HepG2 (cell line): ENCODE measurements around the gene MYADML2. TPM values are rescaled to one million over a fixed set of nuclear protein-coding genes. Genes with fewer than 3 reads are reported as not detected.

Experiments used
- AHDC1 ChIP-seq: sonication (generic); formaldehyde crosslinking; IDR thresholded peaks from 2 replicates; pipeline ENCODE4 v1.5.1; 2020; ENCODE audit warnings: mild to moderate bottlenecking, missing genetic modification reagents, borderline replicate concordance
- CEBPZ ChIP-seq: IDR thresholded peaks from 2 replicates; pipeline ENCODE4 v1.6.1; 2012; ENCODE audit warnings: low read length, improper control_type of control experiment
- POLR2A ChIP-seq, 2 experiments: IDR thresholded peaks; 2 replicates each; pipeline ENCODE4 v1.6.1; 2011; ENCODE audit warnings: low read depth in 2 of 2, low read length in 2 of 2, mild to moderate bottlenecking in 1 of 2, moderate library complexity in 1 of 2; ENCODE audit not compliant: insufficient read depth in 1 of 2
- TCF7L2 ChIP-seq: IDR thresholded peaks from 2 replicates; pipeline ENCODE4 v1.6.1; 2011; ENCODE audit warnings: mild to moderate bottlenecking, low read depth, low read length, moderate library complexity
- TOE1 ChIP-seq: sonication (generic); formaldehyde crosslinking; IDR thresholded peaks from 2 replicates; pipeline ENCODE4 v1.4.0; 2020; ENCODE audit warnings: mild to moderate bottlenecking, missing genetic modification reagents
- ZFX ChIP-seq: sonication (generic); formaldehyde crosslinking; IDR thresholded peaks from 2 replicates; pipeline ENCODE4 v1.4.0; 2020; ENCODE audit warnings: mild to moderate bottlenecking, low read depth, missing genetic modification reagents, moderate library complexity
- ZKSCAN5 ChIP-seq: sonication (generic); formaldehyde crosslinking; IDR thresholded peaks from 2 replicates; pipeline ENCODE4 v1.5.1; 2020; ENCODE audit warnings: mild to moderate bottlenecking, missing genetic modification reagents
- ZNF543 ChIP-seq: sonication (generic); formaldehyde crosslinking; IDR thresholded peaks from 2 replicates; pipeline ENCODE4 v1.4.0; 2020; ENCODE audit warnings: mild to moderate bottlenecking, missing genetic modification reagents
- ZNF616 ChIP-seq: sonication (generic); formaldehyde crosslinking; IDR thresholded peaks from 2 replicates; pipeline ENCODE4 v1.5.0; 2020; ENCODE audit warnings: low read depth, mild to moderate bottlenecking, missing genetic modification reagents
- polyA plus RNA-seq, 8 experiments: library from polyadenylated mRNA; depleted of rRNA in 3 of 8; stranded (reverse) in 7 of 8; unstranded in 1 of 8; fragments of >200 nt; fragmentation: Illumina TruSeq in 4 of 8; extraction: Trizol in 4 of 8; gene quantifications; 2 replicates each; pipeline versions ENCODE4 v1.2.1 to v1.2.3, GENCODE V29; 2011 to 2016; ENCODE audit warnings: low read depth in 4 of 8, missing spikeins in 1 of 8, mixed read lengths in 1 of 8; ENCODE audit not compliant: insufficient read depth in 1 of 8
- total RNA-seq, 5 experiments: library from RNA; depleted of rRNA; stranded (reverse); fragments of >200 nt; fragmentation: Illumina TruSeq; extraction: Trizol; gene quantifications; 2 replicates each; pipeline ENCODE4 v1.2.3, GENCODE V29; 2016; ENCODE audit warnings: low read depth in 1 of 5
- TF ChIP-seq, protein P1 (sequence below): sonication (generic); formaldehyde crosslinking; IDR thresholded peaks from 2 replicates; pipeline ENCODE4 v1.4.0; 2020; ENCODE audit warnings: mild to moderate bottlenecking, missing genetic modification reagents

The MYADML2 gene
- total and polyA plus RNA-seq, 2 of the 13 experiments (the other 11 are each of a cell fraction or from before 2014, with no cell fraction given): not detected

DNA sequence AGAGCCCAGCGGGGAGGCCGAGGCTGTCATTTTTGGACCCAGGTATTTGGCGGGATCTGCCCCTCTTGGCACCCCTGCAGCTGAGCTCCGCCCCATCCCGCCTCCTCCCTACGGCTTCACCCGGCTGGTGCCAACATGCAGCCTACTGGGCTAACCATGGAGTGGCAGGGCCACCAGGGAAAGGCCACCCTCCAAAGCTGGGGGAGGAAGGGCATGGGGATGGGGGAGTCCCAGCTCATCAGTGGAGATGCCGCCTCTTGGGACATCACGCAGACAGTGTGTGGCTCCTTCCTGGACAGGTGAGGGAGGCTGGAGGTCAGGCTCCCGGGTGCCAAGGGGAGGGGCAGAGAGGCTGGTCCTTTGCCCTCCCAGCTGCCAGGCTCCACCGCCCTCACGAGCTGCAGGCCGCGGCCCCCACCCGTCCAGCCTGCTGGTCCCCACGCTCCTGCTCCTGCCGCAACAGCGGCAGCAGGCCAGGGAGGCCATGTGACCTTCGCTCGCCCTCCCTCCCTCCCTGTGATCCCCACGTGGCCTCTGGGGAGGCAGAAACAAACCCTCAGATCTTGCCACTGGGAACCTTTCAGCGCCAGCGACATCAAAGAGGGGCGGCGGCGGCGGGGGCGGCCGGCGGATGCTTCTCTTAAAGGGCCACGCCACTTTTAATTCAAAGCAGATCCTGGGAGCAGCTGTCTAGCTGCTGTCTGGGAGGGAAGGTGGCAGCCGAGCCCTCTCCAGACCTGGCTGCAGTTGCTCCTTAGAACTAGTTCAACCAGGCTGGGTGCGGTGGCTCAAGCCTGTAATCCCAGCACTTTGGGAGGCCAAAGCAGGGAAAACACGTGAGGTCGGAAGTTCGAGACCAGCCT lies 20.7 kb upstream of the MYADML2 start (continued):
- TF ChIP-seq AHDC1: peak; percentile 82
- peak; percentile 97 for TF ChIP-seq ZFX (CRISPR knock-in tag)
- peak in 1 of 2 experiments; percentile 41; a peak in 1 of 4 replicates for TF ChIP-seq POLR2A (IDR thresholded peaks at IDR 0.05; ENCODE audit: insufficient read depth in 1 of 2, low read depth in 2 of 2, low read length in 2 of 2)
- peak; percentile 95; the same call in 1 of the 2 replicates for TF ChIP-seq ZNF616 (CRISPR knock-in tag)
- peak; percentile 44; the same call in 1 of the 2 replicates for TF ChIP-seq TOE1
- TF ChIP-seq ZNF543 (CRISPR knock-in tag): 0 out of 2 replicates have a peak, but pooled peaks have one; percentile 44
- TF ChIP-seq CEBPZ: no peak
- TF ChIP-seq TCF7L2: peak; percentile 75
- TF ChIP-seq, protein P1, sequence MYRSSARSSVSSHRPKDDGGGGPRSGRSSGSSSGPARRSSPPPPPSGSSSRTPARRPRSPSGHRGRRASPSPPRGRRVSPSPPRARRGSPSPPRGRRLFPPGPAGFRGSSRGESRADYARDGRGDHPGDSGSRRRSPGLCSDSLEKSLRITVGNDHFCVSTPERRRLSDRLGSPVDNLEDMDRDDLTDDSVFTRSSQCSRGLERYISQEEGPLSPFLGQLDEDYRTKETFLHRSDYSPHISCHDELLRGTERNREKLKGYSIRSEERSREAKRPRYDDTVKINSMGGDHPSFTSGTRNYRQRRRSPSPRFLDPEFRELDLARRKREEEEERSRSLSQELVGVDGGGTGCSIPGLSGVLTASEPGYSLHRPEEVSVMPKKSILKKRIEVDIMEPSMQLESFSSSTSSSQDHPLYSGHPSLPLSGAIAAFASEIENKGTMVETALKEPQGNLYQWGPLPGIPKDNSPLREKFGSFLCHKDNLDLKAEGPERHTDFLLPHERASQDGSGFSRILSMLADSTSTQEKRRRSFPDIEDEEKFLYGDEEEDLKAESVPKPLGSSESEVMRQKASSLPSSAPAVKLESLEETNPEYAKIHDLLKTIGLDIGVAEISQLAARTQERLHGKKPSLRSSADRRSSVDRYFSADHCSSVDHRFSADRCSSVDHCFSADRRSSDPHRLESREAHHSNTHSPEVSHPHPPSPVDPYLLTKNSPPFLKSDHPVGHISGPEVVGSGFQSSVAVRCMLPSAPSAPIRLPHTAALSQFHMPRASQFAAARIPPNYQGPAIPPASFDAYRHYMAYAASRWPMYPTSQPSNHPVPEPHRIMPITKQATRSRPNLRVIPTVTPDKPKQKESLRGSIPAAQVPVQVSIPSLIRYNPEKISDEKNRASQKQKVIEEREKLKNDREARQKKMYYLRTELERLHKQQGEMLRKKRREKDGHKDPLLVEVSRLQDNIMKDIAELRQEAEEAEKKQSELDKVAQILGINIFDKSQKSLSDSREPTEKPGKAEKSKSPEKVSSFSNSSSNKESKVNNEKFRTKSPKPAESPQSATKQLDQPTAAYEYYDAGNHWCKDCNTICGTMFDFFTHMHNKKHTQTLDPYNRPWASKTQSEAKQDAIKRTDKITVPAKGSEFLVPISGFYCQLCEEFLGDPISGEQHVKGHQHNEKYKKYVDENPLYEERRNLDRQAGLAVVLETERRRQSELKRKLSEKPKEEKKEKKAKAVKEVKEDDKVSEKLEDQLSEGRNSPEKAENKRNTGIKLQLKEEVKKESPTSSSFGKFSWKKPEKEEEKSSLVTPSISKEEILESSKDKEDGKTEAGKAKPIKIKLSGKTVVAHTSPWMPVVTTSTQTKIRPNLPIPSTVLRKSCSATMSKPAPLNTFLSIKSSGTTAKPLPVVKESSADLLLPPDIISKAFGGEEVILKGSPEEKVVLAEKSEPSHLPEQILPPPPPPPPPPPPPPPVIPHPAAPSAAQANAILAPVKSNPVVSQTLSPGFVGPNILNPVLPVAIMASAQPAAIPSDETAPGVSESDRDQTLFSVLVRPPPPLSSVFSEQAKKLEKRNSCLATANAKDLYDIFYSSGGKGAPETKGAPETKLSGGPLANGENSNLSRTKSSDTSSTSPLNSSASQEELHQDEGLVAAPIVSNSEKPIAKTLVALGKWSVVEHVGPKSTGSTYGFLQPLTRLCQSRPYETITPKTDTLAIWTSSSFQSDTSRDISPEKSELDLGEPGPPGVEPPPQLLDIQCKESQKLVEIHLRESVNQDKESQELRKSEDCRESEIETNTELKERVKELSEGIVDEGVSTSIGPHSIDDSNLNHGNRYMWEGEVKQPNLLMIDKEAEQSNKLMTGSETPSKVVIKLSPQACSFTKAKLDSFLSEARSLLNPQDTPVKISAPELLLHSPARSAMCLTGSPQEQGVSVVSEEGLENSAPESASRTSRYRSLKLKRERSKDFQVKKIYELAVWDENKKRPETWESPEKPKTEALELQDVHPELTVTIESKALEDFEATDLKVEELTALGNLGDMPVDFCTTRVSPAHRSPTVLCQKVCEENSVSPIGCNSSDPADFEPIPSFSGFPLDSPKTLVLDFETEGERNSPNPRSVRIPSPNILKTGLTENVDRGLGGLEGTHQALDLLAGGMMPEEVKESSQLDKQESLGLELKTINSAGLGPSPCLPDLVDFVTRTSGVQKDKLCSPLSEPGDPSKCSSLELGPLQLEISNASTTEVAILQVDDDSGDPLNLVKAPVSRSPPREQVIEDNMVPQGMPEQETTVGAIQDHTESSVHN (CRISPR knock-in tag): peak; percentile 92; the same call in 1 of the 2 replicates
- peak; percentile 75; the same call in 1 of the 2 replicates for TF ChIP-seq ZKSCAN5
